ENCODE measurements around the gene PIK3R1. TPM values are rescaled to one million over a fixed set of nuclear protein-coding genes. Genes with fewer than 3 reads are reported as not detected.

PIK3R1 gene
- total and polyA plus RNA-seq, 4 donors, result 73.3 to 123 (median 88.3) TPM

DNA sequence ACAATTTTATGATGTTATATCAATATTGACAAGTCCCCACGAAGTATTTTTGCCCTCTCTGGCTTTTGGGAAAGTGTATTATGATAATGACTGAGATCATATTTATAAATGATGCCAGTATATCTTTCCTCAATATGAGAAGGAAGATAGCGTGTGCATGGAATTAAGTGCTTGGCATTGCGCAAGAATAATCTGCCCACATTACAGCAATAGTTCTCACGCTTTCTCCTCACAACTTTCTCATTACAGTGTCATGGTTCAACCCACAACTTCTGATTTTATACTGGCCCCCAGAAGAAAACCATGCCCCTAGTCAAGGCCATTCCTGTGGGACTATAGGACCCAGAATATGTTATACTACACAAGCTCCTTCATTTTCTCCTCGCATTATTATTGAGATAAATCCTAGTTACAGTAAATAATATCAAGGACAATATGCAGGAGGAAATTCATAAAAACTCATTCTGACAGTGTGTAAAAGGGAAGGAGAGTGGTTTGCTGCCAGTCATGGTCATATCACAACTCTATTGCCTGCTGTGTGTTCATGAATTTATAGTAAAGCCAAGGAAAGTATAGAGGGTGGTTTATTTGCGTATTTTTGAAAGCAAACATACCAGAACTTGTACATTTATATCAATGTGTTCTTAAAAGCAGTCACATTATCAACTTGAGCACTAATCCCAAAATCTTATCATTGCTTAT is 114.1 kb downstream of the PIK3R1 start:
- Histone ChIP-seq H3K4me3 (ENCODE audit: low read depth, low read length) (no peak overlapping the region), H3K4me1 (ENCODE audit: control insufficient read depth, insufficient read depth, low read length) (no peaks in the 10 kb centered on the region), H3K9me3 (ENCODE audit: control insufficient read depth, insufficient read depth, low read length) (peaks cover 2% of the 10 kb centered on the region), H3K27ac (ENCODE audit: low read depth, low read length) (no peak overlapping the region), H3K36me3 (ENCODE audit: control insufficient read depth, insufficient read depth, low read length) (no peaks in the 10 kb centered on the region), H3K27me3 (ENCODE audit: control insufficient read depth, insufficient read depth, low read length) (no peaks in the 10 kb centered on the region)
- DNase-seq (ENCODE audit: low read depth in 4 of 6, low spot score in 6 of 6), result no peak
- no CpG with 5 or more reads among the region's 6 CpGs for WGBS (ENCODE audit: insufficient coverage)

DNA sequence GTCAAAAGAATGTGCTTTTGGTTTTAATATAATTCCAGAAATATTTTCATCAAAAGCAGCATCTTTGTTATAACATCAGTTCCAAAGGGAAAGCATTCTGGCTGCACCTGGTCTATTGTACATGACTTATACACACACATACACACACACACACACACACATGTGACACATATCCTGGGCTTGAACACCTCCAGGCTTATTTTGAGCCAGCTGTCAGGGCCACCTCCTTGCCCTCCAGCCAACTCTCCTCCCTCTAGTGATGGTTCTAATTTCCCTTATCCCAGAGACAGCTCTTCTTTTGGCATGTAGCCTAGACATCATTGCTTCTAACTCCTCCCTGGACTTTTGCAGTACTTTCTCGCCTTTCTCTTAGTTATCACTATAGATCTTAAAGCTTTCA is 115.0 kb downstream of the PIK3R1 start:
- Histone ChIP-seq H3K4me1 (ENCODE audit: control insufficient read depth, insufficient read depth, low read length) (no peaks in the 10 kb centered on the region), H3K27ac (ENCODE audit: low read depth, low read length) (no peak overlapping the region), H3K4me3 (ENCODE audit: low read depth, low read length) (no peak overlapping the region), H3K9me3 (ENCODE audit: control insufficient read depth, insufficient read depth, low read length) (no peaks in the 10 kb centered on the region), H3K27me3 (ENCODE audit: control insufficient read depth, insufficient read depth, low read length) (no peaks in the 10 kb centered on the region), H3K36me3 (ENCODE audit: control insufficient read depth, insufficient read depth, low read length) (no peaks in the 10 kb centered on the region)
- peak in 1 of 6 donors; percentile 16 for DNase-seq (ENCODE audit: low read depth in 4 of 6, low spot score in 6 of 6)
- 40% methylated on average over 1 of the region's 1 CpG for WGBS (ENCODE audit: insufficient coverage)

DNA sequence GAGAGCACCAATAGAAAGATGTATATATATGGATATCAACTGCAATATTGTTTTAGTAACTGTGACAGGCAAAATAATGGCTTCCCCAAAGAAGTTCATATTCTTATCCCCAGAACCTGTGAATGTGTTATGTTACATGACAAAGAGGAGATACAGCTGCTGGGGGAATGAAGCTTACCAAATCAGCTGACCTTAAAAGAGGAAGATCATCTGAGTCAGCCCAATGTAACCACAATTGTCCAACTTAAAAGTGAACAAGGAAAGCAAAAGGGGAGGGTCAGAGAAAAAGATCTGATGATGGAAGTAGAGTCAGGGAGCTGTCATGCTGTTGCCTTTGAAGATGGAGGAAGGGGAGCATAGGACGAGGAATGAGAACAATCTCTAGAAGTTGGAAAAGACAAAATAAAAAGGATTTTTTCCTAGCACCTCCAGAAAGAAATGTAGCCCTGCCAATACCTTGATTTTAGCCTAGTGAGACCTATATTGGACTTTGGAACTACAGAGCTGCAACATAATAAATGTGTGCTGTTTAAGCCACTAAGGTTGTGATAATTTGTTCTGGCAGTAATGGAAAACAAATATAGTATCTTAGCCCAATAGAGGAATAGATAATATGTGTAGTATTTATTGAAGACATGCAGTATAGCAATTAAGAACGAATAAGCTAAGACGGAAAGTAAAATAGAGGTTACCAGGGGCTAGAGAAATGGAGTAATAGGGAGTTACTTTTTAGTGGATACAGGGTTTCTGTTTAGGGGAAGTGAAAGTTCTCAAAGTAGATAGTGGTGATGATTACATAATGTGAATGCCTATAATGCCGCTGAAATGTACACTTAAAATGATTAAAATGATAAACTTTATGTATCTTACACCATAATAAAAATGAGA is 115.9 kb downstream of the PIK3R1 start:
- WGBS (ENCODE audit: insufficient coverage), result 85% methylated on average over 2 of the region's 4 CpGs
- Histone ChIP-seq H3K9me3 (ENCODE audit: control insufficient read depth, insufficient read depth, low read length) (no peaks in the 10 kb centered on the region), H3K36me3 (ENCODE audit: control insufficient read depth, insufficient read depth, low read length) (no peaks in the 10 kb centered on the region), H3K27ac (ENCODE audit: low read depth, low read length) (no peak overlapping the region), H3K27me3 (ENCODE audit: control insufficient read depth, insufficient read depth, low read length) (no peaks in the 10 kb centered on the region), H3K4me3 (ENCODE audit: low read depth, low read length) (no peak overlapping the region), H3K4me1 (ENCODE audit: control insufficient read depth, insufficient read depth, low read length) (no peaks in the 10 kb centered on the region)
- DNase-seq (ENCODE audit: low read depth in 4 of 6, low spot score in 6 of 6), result no peak

DNA sequence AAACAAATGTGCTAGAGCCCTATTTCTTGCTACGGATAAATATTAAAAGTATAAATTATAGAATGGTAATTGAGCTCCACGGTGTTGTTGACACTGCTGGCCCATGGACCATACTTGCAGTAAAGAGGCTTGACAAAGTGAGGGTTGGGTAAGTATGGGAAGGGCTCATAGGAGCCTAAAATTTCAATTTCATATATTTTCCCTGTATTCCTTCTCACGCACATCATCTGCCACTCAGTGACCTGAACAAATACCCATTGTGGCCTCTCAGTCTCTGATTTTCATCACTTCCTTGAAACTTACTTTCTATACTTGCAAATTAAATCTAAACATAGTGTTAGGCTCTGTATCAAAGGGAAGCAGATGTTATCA is 116.5 kb downstream of the PIK3R1 start:
- no peak for DNase-seq (ENCODE audit: low read depth in 4 of 6, low spot score in 6 of 6)
- Histone ChIP-seq H3K36me3 (ENCODE audit: control insufficient read depth, insufficient read depth, low read length) (no peaks in the 10 kb centered on the region), H3K4me1 (ENCODE audit: control insufficient read depth, insufficient read depth, low read length) (no peaks in the 10 kb centered on the region), H3K27ac (ENCODE audit: low read depth, low read length) (no peak overlapping the region), H3K9me3 (ENCODE audit: control insufficient read depth, insufficient read depth, low read length) (no peaks in the 10 kb centered on the region), H3K4me3 (ENCODE audit: low read depth, low read length) (no peak overlapping the region), H3K27me3 (ENCODE audit: control insufficient read depth, insufficient read depth, low read length) (no peaks in the 10 kb centered on the region)
- no CpG with 5 or more reads among the region's 3 CpGs for WGBS (ENCODE audit: insufficient coverage)

DNA sequence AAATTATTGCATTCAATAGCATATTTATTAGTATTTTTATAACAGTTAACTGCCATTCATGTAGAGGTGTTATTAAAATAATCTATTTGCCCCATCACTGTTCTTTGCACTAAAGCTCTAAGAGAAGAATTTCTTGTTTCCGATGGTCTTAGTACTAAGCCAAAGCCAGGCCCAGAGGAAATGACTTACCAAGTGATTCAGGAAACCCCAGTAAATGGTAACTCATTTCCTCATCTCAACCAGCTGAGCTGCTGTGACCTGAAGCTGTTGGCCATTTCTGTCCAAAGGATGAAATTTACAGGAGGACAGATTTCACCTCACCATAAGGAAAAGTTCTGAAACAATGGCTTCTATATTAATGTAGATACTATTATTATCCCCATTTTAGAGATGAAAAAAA is 117.0 kb downstream of the PIK3R1 start:
- Histone ChIP-seq H3K9me3 (ENCODE audit: control insufficient read depth, insufficient read depth, low read length) (no peaks in the 10 kb centered on the region), H3K36me3 (ENCODE audit: control insufficient read depth, insufficient read depth, low read length) (no peaks in the 10 kb centered on the region), H3K4me1 (ENCODE audit: control insufficient read depth, insufficient read depth, low read length) (no peaks in the 10 kb centered on the region), H3K27ac (ENCODE audit: low read depth, low read length) (no peak overlapping the region), H3K27me3 (ENCODE audit: control insufficient read depth, insufficient read depth, low read length) (no peaks in the 10 kb centered on the region), H3K4me3 (ENCODE audit: low read depth, low read length) (no peak overlapping the region)
- DNase-seq (ENCODE audit: low read depth in 4 of 6, low spot score in 6 of 6), result no peak
- 100% methylated on average over 1 of the region's 1 CpG for WGBS (ENCODE audit: insufficient coverage)

DNA sequence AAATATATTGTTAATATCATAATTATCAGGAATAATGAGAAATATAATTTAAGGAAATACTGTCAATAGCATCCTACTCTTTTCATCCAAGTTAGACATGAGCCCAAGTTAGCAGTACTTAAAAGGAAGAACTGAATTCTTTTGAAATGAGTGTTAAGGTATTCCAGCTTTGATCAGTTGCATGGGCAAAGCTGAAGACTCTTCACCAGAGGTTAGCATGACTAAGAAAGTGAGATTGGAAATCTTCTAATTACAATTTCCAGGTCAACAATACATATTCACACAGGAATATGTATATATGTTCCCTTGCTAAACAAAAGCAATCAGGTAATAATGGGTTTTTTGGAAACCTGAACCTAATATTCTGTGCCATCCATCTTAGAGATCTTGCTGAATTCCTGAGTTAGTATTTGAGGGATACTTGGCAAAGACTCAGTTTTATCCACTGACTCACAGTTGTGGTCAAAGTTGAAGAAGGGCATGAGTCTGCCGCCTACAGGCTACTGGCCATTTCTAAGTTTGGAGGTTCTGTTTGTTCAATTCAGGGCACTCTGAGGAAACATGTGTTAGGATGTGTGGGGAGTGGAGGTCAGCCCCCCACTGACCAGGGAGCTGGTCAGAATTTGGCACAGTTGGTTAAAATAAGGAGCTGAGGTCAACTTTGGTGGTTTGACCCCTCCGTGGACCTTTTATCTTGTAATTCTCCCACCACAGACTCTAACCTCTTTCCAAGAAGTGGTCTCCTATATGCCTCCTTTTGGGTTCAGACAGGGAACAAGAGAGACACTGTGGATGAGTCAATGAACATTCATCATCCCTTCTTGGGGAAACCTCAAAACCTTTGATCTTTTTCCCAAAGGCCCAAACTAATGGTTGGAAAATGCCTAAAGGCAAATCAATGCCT is 118.3 kb downstream of the PIK3R1 start:
- Histone ChIP-seq H3K4me1 (ENCODE audit: control insufficient read depth, insufficient read depth, low read length) (no peaks in the 10 kb centered on the region), H3K27ac (ENCODE audit: low read depth, low read length) (no peak overlapping the region), H3K9me3 (ENCODE audit: control insufficient read depth, insufficient read depth, low read length) (no peaks in the 10 kb centered on the region), H3K36me3 (ENCODE audit: control insufficient read depth, insufficient read depth, low read length) (no peaks in the 10 kb centered on the region), H3K4me3 (ENCODE audit: low read depth, low read length) (no peak overlapping the region), H3K27me3 (ENCODE audit: control insufficient read depth, insufficient read depth, low read length) (no peaks in the 10 kb centered on the region)
- 100% methylated on average over 1 of the region's 2 CpGs for WGBS (ENCODE audit: insufficient coverage)
- DNase-seq (ENCODE audit: low read depth in 4 of 6, low spot score in 6 of 6), result no peak

DNA sequence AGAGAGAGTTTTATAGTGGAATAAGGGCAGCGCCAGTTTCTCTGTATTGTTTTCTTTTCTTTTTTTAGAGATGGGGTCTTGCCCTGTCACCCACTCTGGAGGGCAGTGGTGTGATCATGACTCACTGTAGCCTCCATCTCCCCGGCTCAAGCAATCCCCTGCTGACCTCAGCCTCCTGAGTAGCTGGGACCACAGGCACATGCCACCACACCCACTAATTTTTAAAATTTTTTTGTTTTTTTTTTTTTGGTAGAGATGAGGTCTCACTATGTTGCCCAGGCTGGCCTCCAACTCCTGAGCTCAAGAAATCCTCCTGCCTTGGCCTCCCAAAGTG is 119.0 kb downstream of the PIK3R1 start:
- DNase-seq (ENCODE audit: low read depth in 4 of 6, low spot score in 6 of 6), result no peak
- no peaks in the 10 kb centered on the region for H3K9me3 ChIP-seq (ENCODE audit: control insufficient read depth, insufficient read depth, low read length)
- no peaks in the 10 kb centered on the region for H3K4me1 ChIP-seq (ENCODE audit: control insufficient read depth, insufficient read depth, low read length)
- no peaks in the 10 kb centered on the region for H3K36me3 ChIP-seq (ENCODE audit: control insufficient read depth, insufficient read depth, low read length)
- H3K27ac ChIP-seq (ENCODE audit: low read depth, low read length), result no peak overlapping the region
- H3K27me3 ChIP-seq (ENCODE audit: control insufficient read depth, insufficient read depth, low read length), result no peaks in the 10 kb centered on the region
- WGBS (ENCODE audit: insufficient coverage), result no CpG with 5 or more reads among the region's 2 CpGs
- no peak overlapping the region for H3K4me3 ChIP-seq (ENCODE audit: low read depth, low read length)

DNA sequence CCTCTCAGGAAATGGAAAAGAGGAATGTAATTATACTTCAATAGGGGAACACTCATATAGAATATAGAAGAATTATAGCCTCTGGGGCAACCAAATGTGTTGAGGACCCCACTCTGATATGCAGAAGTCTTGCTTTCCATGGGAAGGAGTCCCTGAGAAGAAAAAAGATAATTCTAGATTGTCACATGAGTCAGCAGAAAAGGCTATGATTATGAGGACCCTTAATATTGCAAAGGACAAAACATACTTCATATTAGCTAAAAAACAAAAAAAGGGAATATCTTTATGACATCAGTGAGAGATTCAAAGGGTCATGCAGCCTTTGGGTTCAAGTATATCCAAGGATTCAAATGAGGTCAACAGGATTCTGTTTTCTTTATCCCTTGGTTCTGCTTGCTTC is 119.5 kb downstream of the PIK3R1 start:
- Histone ChIP-seq H3K4me3 (ENCODE audit: low read depth, low read length) (no peak overlapping the region), H3K27ac (ENCODE audit: low read depth, low read length) (no peak overlapping the region)
- DNase-seq (ENCODE audit: low read depth in 4 of 6, low spot score in 6 of 6), result no peak

DNA sequence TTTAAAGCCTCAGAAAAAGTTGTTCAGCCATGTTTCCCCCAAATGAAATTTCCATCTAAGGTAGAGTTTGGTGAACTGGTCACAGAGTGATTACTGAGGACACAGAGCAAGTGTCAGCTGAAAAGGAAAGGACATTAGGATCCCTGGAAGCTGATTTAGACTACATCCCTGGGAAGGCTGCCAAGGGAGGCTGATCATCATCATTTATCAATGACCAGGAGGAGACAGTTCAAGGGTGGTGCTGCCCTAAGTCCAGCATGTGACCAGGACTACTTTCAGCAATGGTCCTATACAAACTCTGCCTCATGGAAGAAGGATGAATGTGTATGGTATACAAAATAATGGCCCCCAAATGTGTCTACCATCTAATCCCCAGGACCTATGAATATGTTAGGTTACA is 120.6 kb downstream of the PIK3R1 start:
- no peak overlapping the region for H3K27ac ChIP-seq (ENCODE audit: low read depth, low read length)

More for the DNA sequence above, 119.5 kb downstream of the PIK3R1 start:
- H3K4me1 ChIP-seq (ENCODE audit: control insufficient read depth, insufficient read depth, low read length), result no peaks in the 10 kb centered on the region
- H3K36me3 ChIP-seq (ENCODE audit: control insufficient read depth, insufficient read depth, low read length), result no peaks in the 10 kb centered on the region
- no peaks in the 10 kb centered on the region for H3K27me3 ChIP-seq (ENCODE audit: control insufficient read depth, insufficient read depth, low read length)
- H3K9me3 ChIP-seq (ENCODE audit: control insufficient read depth, insufficient read depth, low read length), result no peaks in the 10 kb centered on the region

More for the DNA sequence above, 120.6 kb downstream of the PIK3R1 start:
- H3K4me1 ChIP-seq (ENCODE audit: control insufficient read depth, insufficient read depth, low read length), result no peaks in the 10 kb centered on the region
- DNase-seq (ENCODE audit: low read depth in 4 of 6, low spot score in 6 of 6), result no peak
- H3K36me3 ChIP-seq (ENCODE audit: control insufficient read depth, insufficient read depth, low read length), result no peaks in the 10 kb centered on the region
- H3K9me3 ChIP-seq (ENCODE audit: control insufficient read depth, insufficient read depth, low read length), result no peaks in the 10 kb centered on the region
- H3K4me3 ChIP-seq (ENCODE audit: low read depth, low read length), result no peak overlapping the region
- no peaks in the 10 kb centered on the region for H3K27me3 ChIP-seq (ENCODE audit: control insufficient read depth, insufficient read depth, low read length)

All from spinal cord (tissue), 10 donors.